SK-N-SH treated with all-trans-retinoic acid at 6 μM for 48 hours (cell line): ENCODE measurements around the gene OFD1.

Experiments used
- ATAC-seq: fragments of 200-7000 bp; cut with Tn5 transposase; 3 replicates; pipeline ENCODE4 v1.9.1; 2020; ENCODE audit warnings: mild to moderate bottlenecking, moderate library complexity
- ARNTL ChIP-seq: fragments of 450-650 bp; formaldehyde crosslinking; IDR thresholded peaks from 2 replicates; pipeline ENCODE4 v1.5.0; 2020; ENCODE audit warnings: low read depth, mild to moderate bottlenecking, moderate library complexity, borderline replicate concordance
- BACH2 ChIP-seq: fragments of 250-450 bp; sonication (Bioruptor Pico); IDR thresholded peaks from 2 replicates; pipeline ENCODE4 v1.9.0; 2021; ENCODE audit warnings: mild to moderate bottlenecking, borderline replicate concordance
- CREB5 ChIP-seq: fragments of 250-450 bp; sonication (Bioruptor Pico); IDR thresholded peaks from 2 replicates; pipeline ENCODE4 v1.5.1; 2020; ENCODE audit warnings: low read depth, mild to moderate bottlenecking, moderate library complexity
- CSDC2 ChIP-seq: fragments of 250-450 bp; sonication (Bioruptor Pico); IDR thresholded peaks from 2 replicates; pipeline ENCODE4 v1.5.0; 2020; ENCODE audit warnings: mild to moderate bottlenecking, moderate library complexity
- ESRRG ChIP-seq: fragments of 250-450 bp; sonication (Bioruptor Pico); IDR thresholded peaks from 2 replicates; pipeline ENCODE4 v1.6.1; 2021; ENCODE audit warnings: mild to moderate bottlenecking
- GLIS3 ChIP-seq: fragments of 250-450 bp; sonication (Bioruptor Pico); IDR thresholded peaks from 2 replicates; pipeline ENCODE4 v1.5.0; 2020; ENCODE audit warnings: mild to moderate bottlenecking, moderate library complexity
- ISL1 ChIP-seq: fragments of 250-450 bp; sonication (Bioruptor Pico); IDR thresholded peaks from 2 replicates; pipeline ENCODE4 v2.1.2; 2022; ENCODE audit warnings: mild to moderate bottlenecking, moderate library complexity
- OSR1 ChIP-seq: fragments of 250-450 bp; sonication (Bioruptor Pico); IDR thresholded peaks from 2 replicates; pipeline ENCODE4 v1.8.0; 2022; ENCODE audit warnings: moderate library complexity, mild to moderate bottlenecking, inconsistent platforms
- PATZ1 ChIP-seq: fragments of 250-450 bp; sonication (Bioruptor Pico); IDR thresholded peaks from 2 replicates; pipeline ENCODE4 v1.8.0; 2020; ENCODE audit warnings: mild to moderate bottlenecking, moderate library complexity, borderline replicate concordance
- POU6F1 ChIP-seq: fragments of 250-450 bp; sonication (Bioruptor Pico); IDR thresholded peaks from 2 replicates; pipeline ENCODE4 v1.8.0; 2021; ENCODE audit warnings: low read depth, mild to moderate bottlenecking, moderate library complexity, borderline replicate concordance
- PPARA ChIP-seq: fragments of 250-450 bp; sonication (Bioruptor Pico); IDR thresholded peaks from 2 replicates; pipeline ENCODE4 v1.5.0; 2020; ENCODE audit warnings: mild to moderate bottlenecking, borderline replicate concordance
- RARB ChIP-seq: fragments of 250-450 bp; sonication (Bioruptor Pico); IDR thresholded peaks from 2 replicates; pipeline ENCODE4 v1.8.0; 2021; ENCODE audit warnings: mild to moderate bottlenecking, moderate library complexity
- SNAI2 ChIP-seq: fragments of 250-450 bp; sonication (Bioruptor Pico); IDR thresholded peaks from 2 replicates; pipeline ENCODE4 v1.5.0; 2020; ENCODE audit warnings: mild to moderate bottlenecking, moderate library complexity
- TCF4 ChIP-seq: fragments of 250-450 bp; sonication (Bioruptor Pico); IDR thresholded peaks from 2 replicates; pipeline ENCODE4 v1.8.0; 2021; ENCODE audit warnings: mild to moderate bottlenecking, moderate library complexity, borderline replicate concordance
- TOX ChIP-seq: fragments of 250-450 bp; sonication (Bioruptor Pico); IDR thresholded peaks from 2 replicates; pipeline ENCODE4 v1.8.0; 2021; ENCODE audit warnings: mild to moderate bottlenecking, moderate library complexity, borderline replicate concordance
- TSHZ2 ChIP-seq: fragments of 250-450 bp; sonication (Bioruptor Pico); IDR thresholded peaks from 2 replicates; pipeline ENCODE4 v1.5.0; 2020; ENCODE audit warnings: mild to moderate bottlenecking, moderate library complexity
- ZC3H10 ChIP-seq: fragments of 250-450 bp; sonication (Bioruptor Pico); IDR thresholded peaks from 2 replicates; pipeline ENCODE4 v1.5.1; 2021; ENCODE audit warnings: mild to moderate bottlenecking, moderate library complexity
- ZFP3 ChIP-seq: fragments of 250-450 bp; sonication (Bioruptor Pico); IDR thresholded peaks from 2 replicates; pipeline ENCODE4 v1.5.0; 2020; ENCODE audit warnings: mild to moderate bottlenecking, moderate library complexity
- ZNF565 ChIP-seq: fragments of 450-650 bp; formaldehyde crosslinking; conservative IDR thresholded peaks from 2 replicates; pipeline ENCODE4 v1.5.0; 2020; ENCODE audit warnings: low read depth, mild to moderate bottlenecking, moderate library complexity
- ZNF70 ChIP-seq: fragments of 450-650 bp; formaldehyde crosslinking; IDR thresholded peaks from 2 replicates; pipeline ENCODE4 v1.5.0; 2020; ENCODE audit warnings: mild to moderate bottlenecking, moderate library complexity
- ZNF8 ChIP-seq: fragments of 450-650 bp; formaldehyde crosslinking; IDR thresholded peaks from 2 replicates; pipeline ENCODE4 v1.5.0; 2020; ENCODE audit warnings: mild to moderate bottlenecking, moderate library complexity

The OFD1 gene

GRCh38 chrX:13768939-13769338 is 34.4 kb downstream of the OFD1 start:
- TF ChIP-seq SNAI2 (CRISPR knock-in tag) (no peak), ESRRG (CRISPR knock-in tag) (no peak), ZNF70 (CRISPR knock-in tag) (no peak), CREB5 (CRISPR knock-in tag) (no peak), RARB (no peak)
- ATAC-seq = no peak

GRCh38 chrX:13770013-13770535 is 35.5 kb downstream of the OFD1 start:
- ATAC-seq = no peak
- no peak for TF ChIP-seq ESRRG (CRISPR knock-in tag)
- TF ChIP-seq TSHZ2 (CRISPR knock-in tag) = no peak
- no peak for TF ChIP-seq TCF4
- TF ChIP-seq TOX (CRISPR knock-in tag) = no peak
- TF ChIP-seq PPARA (CRISPR knock-in tag) = no peak
- TF ChIP-seq CSDC2 = no peak
- no peak for TF ChIP-seq RARB
- TF ChIP-seq SNAI2 (CRISPR knock-in tag) = no peak
- no peak for TF ChIP-seq OSR1 (CRISPR knock-in tag)
- no peak for TF ChIP-seq ZNF8 (CRISPR knock-in tag)
- no peak for TF ChIP-seq ISL1 (CRISPR knock-in tag)
- TF ChIP-seq GLIS3 (CRISPR knock-in tag) = no peak
- no peak for TF ChIP-seq ARNTL (CRISPR knock-in tag)
- no peak for TF ChIP-seq PATZ1 (CRISPR knock-in tag)
- no peak for TF ChIP-seq ZNF70 (CRISPR knock-in tag)
- TF ChIP-seq ZNF565 (CRISPR knock-in tag) = no peak
- TF ChIP-seq BACH2 (CRISPR knock-in tag) = no peak
- no peak for TF ChIP-seq ZFP3
- TF ChIP-seq POU6F1 (CRISPR knock-in tag) = no peak

- no peak for ATAC-seq
- TF ChIP-seq TOX (CRISPR knock-in tag) = no peak
- no peak for TF ChIP-seq ZNF565 (CRISPR knock-in tag)
- TF ChIP-seq GLIS3 (CRISPR knock-in tag) = no peak
- TF ChIP-seq TSHZ2 (CRISPR knock-in tag) = no peak
- no peak for TF ChIP-seq ZC3H10 (CRISPR knock-in tag)
These were observed 40.1 kb downstream of the OFD1 start for GRCh38 chrX:13774696-13775095.
